IPS-18a (cell line): ENCODE data around the gene CDV3.
"Not testable (repeated sequence)": the region's sequence is repeated elsewhere in the genome, so short reads cannot be mapped to it uniquely, and the experiment has no call there.

ENCODE experiments used
- H3K27ac ChIP-seq: one replicate; pipeline ENCODE4 v1.5.1; 2013; ENCODE audit warnings: low read length
- H3K27me3 ChIP-seq: one replicate; pipeline ENCODE4 v1.6.1; 2013; ENCODE audit warnings: mild to moderate bottlenecking, low read length; ENCODE audit not compliant: control insufficient read depth, insufficient read depth
- H3K36me3 ChIP-seq: one replicate; pipeline ENCODE4 v1.6.1; 2013; ENCODE audit warnings: low read depth, low read length; ENCODE audit not compliant: control insufficient read depth
- H3K4me1 ChIP-seq: one replicate; pipeline ENCODE4 v1.6.1; 2013; ENCODE audit warnings: low read depth, low read length; ENCODE audit not compliant: control insufficient read depth
- H3K4me3 ChIP-seq: one replicate; pipeline ENCODE4 v1.5.1; 2013; ENCODE audit warnings: low read length
- H3K9ac ChIP-seq: one replicate; pipeline ENCODE4 v1.6.1; 2013; ENCODE audit warnings: mild to moderate bottlenecking, low read length, moderate library complexity
- H3K9me3 ChIP-seq: one replicate; pipeline ENCODE4 v1.6.1; 2013; ENCODE audit warnings: low read depth, low read length; ENCODE audit not compliant: control insufficient read depth

The CDV3 gene

DNA sequence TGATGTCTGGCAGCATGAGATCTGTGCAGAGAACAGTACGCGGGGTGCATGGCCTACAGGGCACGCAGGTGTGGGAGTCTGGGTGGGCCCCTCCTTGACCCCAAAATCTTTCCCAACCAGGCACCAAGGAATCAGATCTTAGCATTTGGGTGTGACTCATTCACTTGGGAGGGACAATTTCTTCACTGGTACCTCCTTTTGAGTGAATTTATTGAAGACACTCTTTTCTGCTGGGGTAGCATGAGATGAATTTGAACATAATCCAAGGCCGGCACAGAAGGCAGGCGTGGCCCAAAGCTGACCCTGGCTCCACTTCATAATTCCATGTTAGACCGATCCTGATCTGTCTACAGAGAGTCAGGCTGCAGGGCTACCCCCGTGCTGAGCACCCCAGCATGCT is 30.6 kb upstream of the CDV3 start:
- H3K27ac ChIP-seq: no peak overlapping the region
- H3K4me3 ChIP-seq: no peak overlapping the region
- H3K9me3 ChIP-seq: no peaks in the 10 kb centered on the region
- H3K27me3 ChIP-seq: no peaks in the 10 kb centered on the region
- no peak overlapping the region for H3K9ac ChIP-seq
- peaks cover 5% of the 10 kb centered on the region for H3K4me1 ChIP-seq
- no peaks in the 10 kb centered on the region for H3K36me3 ChIP-seq

DNA sequence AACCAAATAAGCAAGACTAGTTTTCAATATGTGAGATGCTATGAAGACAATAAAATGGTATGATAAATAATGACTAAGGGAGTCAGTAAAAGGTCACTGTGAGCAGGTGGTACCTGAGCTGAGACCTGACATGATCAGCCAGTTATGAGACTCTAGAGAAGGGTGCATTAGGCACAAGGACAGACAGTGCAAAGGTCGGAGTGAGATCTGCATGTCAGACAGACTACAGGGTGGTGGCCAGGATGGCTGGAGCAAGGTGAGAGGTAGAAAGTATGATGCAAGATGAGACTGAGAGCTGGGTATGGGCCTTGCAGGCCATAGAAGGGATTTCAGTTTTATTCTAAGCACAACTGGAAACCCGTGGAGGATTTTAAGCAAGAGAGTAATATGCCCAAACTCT is 28.5 kb upstream of the CDV3 start:
- H3K4me1 ChIP-seq, H3K27ac ChIP-seq, H3K9me3 ChIP-seq, H3K36me3 ChIP-seq, H3K9ac ChIP-seq, H3K27me3 ChIP-seq, H3K4me3 ChIP-seq: not testable (repeated sequence)

DNA sequence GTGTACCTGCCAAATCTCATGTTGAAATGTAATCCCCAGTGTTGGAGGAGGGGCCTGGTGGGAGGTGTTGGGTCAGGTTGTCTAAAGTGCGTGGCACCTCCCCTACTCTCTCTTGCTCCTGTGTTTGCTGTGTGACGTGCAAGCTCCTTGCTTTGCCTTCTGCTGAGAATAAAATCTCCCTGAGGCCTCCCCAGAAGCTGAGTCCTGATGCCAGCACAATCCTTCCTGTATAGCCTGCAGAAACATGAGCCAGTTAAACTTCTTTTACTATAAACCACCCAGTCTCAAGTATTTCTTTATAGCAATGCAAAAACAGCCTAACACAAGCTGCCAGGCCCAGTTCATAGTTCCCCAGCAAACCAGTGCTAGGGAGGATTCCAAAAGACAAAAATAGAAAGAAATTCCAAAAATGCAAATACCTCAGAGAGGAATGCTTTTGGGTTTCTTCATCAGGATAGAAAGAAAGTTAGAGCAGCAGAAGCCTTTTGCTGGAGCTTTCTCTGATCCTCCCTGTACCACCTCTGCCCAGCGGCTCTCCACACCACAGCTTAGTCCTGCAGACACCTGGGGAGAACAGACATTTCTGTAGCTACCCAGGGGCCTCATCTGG is 25.9 kb upstream of the CDV3 start:
- H3K4me1 ChIP-seq: peaks cover 9% of the 10 kb centered on the region
- peaks cover 5% of the 10 kb centered on the region for H3K9me3 ChIP-seq
- H3K27me3 ChIP-seq: no peaks in the 10 kb centered on the region
- no peak overlapping the region for H3K9ac ChIP-seq
- no peak overlapping the region for H3K4me3 ChIP-seq
- H3K36me3 ChIP-seq: no peaks in the 10 kb centered on the region
- no peak overlapping the region for H3K27ac ChIP-seq

DNA sequence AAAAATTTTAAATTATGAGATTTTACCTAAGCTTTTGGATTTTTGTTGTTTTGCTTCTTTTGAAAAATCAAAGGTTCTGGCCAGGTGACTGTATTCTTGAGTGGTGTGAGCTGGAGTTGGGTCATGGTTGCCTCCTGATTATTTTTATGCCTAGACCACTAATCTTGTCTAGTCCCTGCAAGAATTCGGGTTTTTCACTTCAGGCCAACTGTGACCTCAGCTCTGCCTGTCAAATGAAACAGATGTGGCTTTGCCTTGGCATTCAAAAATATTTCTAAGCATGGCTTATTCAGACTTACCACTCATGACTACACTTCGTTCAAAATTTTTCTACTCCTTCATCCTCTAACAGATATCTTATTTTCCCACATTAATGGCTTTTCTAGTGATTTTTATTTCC is 25.4 kb upstream of the CDV3 start:
- no peak overlapping the region for H3K9ac ChIP-seq
- H3K9me3 ChIP-seq: peaks cover 5% of the 10 kb centered on the region

DNA sequence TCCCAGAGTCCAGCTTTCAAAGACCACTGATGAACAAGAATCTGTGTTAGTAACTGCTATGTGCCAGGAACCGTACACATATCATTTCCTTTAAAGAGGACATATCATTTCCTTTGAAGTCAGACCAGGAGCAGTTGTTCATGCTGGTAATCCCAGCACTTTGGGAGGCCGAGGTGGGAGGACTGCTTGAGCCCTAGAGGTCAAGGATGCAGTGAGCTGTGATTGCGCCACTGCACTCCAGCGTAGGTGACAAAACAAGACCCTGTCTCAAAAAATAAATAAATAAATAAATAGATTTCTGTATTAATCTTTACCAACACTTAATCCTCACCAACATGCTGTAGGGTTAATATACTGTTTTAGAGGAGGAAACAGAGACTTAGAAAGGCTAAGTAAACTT is 23.9 kb upstream of the CDV3 start:
- Histone ChIP-seq H3K4me3 (no peak overlapping the region), H3K27me3 (no peaks in the 10 kb centered on the region), H3K4me1 (peaks cover 9% of the 10 kb centered on the region), H3K27ac (no peak overlapping the region), H3K9ac (no peak overlapping the region), H3K36me3 (no peaks in the 10 kb centered on the region), H3K9me3 (peaks cover 5% of the 10 kb centered on the region)

More for the DNA sequence above, 25.4 kb upstream of the CDV3 start:
- H3K4me3 ChIP-seq: no peak overlapping the region
- no peaks in the 10 kb centered on the region for H3K36me3 ChIP-seq
- H3K27ac ChIP-seq: no peak overlapping the region
- H3K4me1 ChIP-seq: peaks cover 9% of the 10 kb centered on the region
- H3K27me3 ChIP-seq: no peaks in the 10 kb centered on the region

DNA sequence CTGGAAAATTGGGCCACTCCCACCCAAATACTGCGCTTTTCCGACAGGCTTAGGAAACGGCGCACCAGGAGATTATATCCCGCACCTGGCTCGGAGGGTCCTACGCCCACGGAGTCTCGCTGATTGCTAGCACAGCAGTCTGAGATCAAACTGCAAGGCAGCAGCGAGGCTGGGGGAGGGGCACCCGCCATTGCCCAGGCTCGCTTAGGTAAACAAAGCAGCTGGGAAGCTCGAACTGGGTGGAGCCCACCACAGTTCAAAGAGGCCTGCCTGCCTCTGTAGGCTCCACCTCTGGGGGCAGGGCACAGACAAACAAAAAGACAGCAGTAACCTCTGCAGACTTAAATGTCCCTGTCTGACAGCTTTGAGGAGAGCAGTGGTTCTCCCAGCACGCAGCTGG is 21.9 kb upstream of the CDV3 start:
- H3K9me3 ChIP-seq, H3K4me3 ChIP-seq, H3K27me3 ChIP-seq, H3K27ac ChIP-seq, H3K36me3 ChIP-seq, H3K9ac ChIP-seq, H3K4me1 ChIP-seq: not testable (repeated sequence)

DNA sequence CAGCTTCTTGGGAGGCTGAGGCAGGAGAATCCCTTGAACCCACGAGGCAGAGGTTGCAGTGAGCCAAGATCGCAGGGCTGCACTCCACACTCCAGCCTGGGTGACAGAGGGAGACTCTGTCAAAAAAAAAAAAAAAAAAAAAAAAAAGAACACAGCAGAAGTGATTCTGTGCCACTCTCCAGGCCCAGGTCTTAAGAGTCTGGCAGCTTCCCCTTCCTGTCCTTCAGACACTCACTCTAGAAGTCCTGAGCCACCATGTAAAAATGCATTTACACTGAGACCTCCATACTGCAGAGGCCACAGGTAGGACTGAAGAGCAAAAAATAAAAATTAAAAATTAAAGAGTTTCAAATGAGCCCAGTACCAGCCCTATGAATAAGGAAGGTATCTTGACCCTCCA is 11.8 kb upstream of the CDV3 start:
- Histone ChIP-seq H3K36me3 (no peaks in the 10 kb centered on the region), H3K9ac (no peak overlapping the region), H3K4me3 (no peak overlapping the region), H3K27ac (no peak overlapping the region), H3K9me3 (no peaks in the 10 kb centered on the region), H3K27me3 (no peaks in the 10 kb centered on the region), H3K4me1 (no peaks in the 10 kb centered on the region)

DNA sequence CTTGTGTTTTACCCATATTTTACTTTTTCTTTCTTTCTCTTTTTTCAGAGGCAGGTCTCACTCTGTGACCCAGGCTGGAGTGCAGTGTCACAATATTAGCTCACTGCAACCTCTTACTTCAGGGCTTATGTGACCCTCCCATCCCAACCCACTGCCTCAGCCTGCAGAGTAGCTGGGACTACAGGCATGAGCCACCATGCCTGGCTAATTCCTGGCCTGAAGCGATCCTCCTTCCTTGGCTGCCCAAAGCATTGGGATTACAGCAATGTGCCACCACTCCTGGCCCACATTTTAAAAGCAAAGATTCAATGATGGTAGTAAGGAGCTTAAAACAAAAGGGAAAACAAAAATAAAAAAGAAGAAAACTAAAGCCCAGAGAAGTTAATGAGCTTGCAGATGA is 11.1 kb upstream of the CDV3 start:
- no peaks in the 10 kb centered on the region for H3K9me3 ChIP-seq
- no peak overlapping the region for H3K27ac ChIP-seq
- no peaks in the 10 kb centered on the region for H3K27me3 ChIP-seq
- H3K4me1 ChIP-seq: no peaks in the 10 kb centered on the region
- H3K9ac ChIP-seq: no peak overlapping the region
- no peaks in the 10 kb centered on the region for H3K36me3 ChIP-seq
- H3K4me3 ChIP-seq: no peak overlapping the region

DNA sequence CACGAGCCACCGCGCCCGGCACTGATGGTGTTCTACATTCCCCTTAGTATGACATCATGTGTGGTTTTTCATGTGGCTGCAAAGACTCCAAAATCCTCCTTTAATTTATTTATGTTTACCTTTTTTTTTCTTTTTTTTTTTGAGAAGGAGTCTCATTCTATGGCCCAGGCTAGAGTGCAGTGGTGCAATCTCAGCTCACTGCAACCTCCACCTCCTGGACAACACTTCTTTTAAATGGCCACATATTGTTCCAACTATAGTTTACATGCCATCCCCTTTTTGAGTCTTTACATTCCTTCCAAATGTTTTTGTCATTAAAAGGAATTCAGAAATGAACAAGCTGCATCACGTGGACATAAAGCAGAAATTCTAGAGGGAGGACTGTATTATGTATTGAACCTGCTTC is 10.3 kb upstream of the CDV3 start:
- Histone ChIP-seq H3K27ac (no peak overlapping the region), H3K4me3 (no peak overlapping the region), H3K4me1 (no peaks in the 10 kb centered on the region), H3K27me3 (no peaks in the 10 kb centered on the region), H3K9ac (no peak overlapping the region), H3K9me3 (no peaks in the 10 kb centered on the region), H3K36me3 (no peaks in the 10 kb centered on the region)

DNA sequence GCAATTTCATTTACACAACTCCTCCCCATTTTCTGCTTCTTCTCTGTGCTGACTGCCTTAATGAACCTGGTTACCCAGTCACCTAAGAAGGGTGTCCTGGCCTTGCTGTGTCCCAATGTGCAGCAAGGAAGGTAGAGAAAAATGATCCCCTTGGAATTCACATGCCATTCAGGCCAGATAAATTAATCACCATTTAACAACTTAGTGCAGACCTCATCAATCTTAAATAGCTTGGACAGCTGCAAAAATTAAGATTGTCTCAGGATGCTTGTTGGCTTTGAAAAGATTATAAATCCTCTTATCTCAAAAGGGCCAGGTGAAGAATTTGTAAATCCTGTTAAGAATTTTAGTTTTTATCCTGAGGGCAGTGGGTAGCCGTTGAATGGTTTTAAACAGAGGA is 9.7 kb upstream of the CDV3 start:
- H3K9me3 ChIP-seq: no peaks in the 10 kb centered on the region
- no peaks in the 10 kb centered on the region for H3K4me1 ChIP-seq
- H3K9ac ChIP-seq: no peak overlapping the region
- H3K36me3 ChIP-seq: no peaks in the 10 kb centered on the region
- H3K27ac ChIP-seq: no peak overlapping the region
- H3K4me3 ChIP-seq: no peak overlapping the region
- H3K27me3 ChIP-seq: no peaks in the 10 kb centered on the region

DNA sequence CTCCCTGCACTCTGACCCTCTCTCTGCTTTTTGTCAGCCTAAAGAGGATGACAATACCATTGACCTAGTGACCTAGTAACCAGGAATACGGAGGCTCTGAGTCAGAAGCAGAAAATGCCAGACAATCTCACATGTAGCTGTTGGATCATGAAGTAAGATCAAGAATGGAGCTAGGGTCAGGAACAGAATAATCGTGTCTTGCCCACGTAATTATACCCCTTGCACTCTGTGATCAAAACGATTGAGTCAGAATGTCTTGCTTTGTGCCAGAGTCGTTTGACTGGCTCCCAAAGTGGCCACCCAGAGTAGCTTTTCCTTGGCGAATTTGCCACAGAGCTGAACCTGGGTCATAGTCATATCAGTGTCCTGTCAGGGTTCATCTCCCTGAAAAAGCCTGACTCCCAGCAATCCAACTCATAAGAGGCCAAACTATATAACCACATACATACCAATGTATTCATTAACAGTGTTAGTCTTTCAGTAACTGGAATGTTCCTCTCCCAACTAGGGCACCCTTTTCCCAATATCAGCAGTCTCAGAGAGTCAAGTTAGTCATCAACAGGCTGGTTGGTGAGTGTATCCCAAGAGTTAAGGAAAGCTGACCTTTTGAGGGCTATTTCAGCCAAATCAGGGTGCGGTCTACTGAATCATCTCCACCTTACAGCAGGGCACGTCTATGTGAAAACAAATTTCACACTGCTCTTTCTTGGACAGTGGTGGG is 5.0 kb upstream of the CDV3 start:
- no peak overlapping the region for H3K4me3 ChIP-seq
- no peak overlapping the region for H3K27ac ChIP-seq
- H3K36me3 ChIP-seq: no peaks in the 10 kb centered on the region
- H3K27me3 ChIP-seq: no peaks in the 10 kb centered on the region
- H3K9ac ChIP-seq: no peak overlapping the region
- H3K9me3 ChIP-seq: no peaks in the 10 kb centered on the region
- peaks cover 7% of the 10 kb centered on the region for H3K4me1 ChIP-seq
